ENCODE data around the gene TNIP1. TPM values are rescaled to one million over a fixed set of nuclear protein-coding genes. Genes with fewer than 3 reads are reported as not detected.

The TNIP1 gene
- total RNA-seq, 1 donor from 2014 or later: 213 TPM

DNA sequence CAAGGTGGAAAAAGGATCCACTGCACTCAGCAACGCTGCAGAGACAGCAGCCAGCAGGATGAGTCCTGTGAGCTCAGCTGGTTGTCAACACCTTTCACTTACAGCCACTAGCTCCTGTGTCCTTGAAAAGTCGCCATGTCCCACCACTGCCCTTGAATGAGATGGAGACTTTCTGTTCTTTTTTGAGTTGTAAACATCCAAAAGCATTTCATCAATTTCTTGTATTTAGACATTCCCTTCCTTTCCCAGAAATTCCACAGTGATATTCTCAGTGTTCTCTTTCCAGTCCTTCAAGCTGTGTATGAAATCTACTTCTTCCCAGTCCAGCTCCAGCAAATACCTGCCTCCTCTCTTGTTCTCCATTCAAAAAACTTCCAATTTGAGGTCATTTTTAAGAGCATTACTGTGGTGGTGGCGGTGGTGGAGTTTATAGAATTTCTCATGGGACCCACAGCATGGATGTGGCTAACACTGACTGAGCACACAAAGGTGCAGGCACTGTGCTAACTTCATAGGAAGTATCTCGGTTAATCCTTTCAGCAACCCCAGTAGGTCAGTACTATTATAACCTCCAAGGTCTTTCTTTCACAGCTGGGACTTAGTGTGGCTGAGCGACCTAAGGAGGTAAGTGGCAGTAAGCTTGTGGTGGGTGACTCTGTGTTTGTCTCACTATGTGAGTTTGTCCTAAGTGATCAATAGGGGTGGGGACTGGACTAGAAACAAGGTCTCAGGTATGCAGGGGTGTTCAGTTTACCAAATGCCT is 75.5 kb downstream of the TNIP1 start:
- DNase-seq (ENCODE audit: low read depth): peak; percentile 35

DNA sequence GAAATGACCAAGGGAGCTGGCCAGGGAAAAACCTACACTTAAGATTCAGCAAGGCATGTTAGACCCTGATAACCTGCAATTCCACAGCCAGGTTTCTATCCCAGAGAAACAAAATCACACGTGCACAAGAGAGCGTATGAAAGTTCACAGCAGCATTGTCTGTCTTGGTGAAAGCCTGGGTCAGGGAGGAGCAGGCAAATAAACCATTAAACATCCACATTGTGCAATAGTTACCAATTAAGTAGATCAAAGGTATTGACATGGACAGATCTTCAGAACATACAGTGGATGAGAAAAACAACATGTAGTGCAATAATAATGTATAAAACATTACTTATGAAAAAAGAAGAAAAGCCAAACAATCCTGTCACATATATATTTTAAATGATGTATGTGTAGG is 76.3 kb downstream of the TNIP1 start:
- DNase-seq (ENCODE audit: low read depth): no peak

DNA sequence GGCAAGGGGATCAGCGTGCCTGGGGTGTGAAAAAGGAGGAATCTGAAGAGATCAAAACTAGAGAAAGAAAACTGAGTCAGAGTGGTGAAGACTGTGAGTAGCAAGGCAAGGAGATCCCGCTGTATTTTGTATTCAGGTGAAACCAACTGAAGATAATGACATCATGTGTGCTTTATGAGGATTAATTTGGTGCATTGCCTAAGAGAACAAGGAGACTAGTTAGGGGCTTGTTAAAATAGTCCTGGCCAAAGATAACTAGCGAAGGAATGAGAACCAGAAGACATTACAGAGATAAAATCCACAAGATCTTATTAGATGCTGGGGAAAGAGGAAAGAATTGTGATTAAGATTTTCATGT is 77.4 kb downstream of the TNIP1 start:
- no peak for DNase-seq (ENCODE audit: low read depth)

DNA sequence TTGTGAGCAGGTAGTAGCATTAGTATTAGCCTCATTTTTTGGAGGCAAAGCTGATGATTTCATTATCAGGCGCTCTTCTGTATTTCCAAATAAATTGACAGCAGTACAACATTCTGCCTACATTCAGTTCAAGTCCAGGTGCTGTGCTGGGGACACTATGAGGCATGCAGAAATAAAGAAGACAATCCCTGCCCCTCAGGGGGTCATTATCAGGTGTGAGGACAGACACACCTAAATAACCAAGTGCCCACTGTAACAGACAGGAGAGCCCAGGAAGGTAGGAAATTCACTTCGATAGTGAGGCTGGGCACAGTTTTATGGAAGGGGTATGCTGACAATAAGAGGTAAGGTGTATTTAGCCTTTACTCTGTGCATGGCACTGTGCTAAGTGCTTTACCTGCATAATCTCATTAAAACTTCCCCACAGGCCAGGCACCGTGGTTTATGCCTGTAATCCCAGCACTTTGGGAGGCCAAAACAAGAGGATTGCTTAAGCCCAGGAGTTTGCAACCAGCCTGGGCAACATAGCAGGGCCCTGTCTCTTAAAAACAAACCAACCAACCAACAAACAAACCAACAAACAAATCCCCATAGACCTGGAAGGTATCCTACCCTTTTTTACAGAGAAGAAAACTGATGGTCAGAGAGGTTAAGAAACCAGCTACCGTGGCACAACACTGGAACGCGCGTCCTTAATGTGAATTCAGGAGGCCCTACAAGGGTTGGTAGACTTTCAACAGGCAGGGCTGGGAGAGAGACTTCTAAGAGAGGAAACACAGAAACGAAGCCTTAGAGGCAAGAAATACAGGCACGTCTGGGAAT is 77.9 kb downstream of the TNIP1 start:
- DNase-seq (ENCODE audit: low read depth): no peak

DNA sequence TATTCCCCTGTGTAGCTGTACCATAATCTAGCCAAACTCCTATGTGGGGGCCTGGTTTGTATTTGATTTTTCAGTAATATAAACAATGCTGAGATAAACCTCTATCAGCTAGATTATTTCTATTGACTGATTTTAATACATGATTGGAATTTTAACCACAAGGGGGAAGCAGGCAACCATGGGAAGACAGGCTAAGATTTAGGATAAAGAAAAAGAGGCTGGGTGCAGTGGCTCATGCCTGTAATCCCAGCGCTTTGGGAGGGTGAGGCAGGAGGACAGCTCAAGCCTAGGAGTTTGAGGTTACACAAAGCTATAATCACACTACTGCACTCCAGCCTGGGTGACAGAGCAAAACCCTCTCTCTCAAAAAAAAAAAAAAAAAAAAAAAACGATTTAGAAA is 78.6 kb downstream of the TNIP1 start:
- peak; percentile 52 for DNase-seq (ENCODE audit: low read depth)

DNA sequence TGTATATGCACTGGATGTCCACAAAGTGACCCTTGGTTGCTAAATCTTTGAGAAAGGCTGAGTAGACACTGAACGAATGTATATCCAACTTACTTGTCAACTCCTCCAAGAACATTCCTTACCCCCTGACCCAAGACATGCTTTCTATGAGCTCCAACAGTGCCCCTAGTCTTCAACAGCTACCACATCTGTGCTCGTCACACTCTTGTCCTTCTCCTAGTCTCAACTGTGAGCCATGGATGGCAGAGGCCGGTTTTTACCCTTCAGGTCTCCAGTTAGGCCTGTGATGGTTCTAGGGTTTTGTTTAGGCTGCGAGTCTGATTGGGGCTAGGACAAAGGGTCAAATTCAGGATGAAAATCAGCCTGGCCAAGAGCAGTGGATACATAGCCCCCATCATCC is 79.4 kb downstream of the TNIP1 start:
- DNase-seq (ENCODE audit: low read depth): no peak

DNA sequence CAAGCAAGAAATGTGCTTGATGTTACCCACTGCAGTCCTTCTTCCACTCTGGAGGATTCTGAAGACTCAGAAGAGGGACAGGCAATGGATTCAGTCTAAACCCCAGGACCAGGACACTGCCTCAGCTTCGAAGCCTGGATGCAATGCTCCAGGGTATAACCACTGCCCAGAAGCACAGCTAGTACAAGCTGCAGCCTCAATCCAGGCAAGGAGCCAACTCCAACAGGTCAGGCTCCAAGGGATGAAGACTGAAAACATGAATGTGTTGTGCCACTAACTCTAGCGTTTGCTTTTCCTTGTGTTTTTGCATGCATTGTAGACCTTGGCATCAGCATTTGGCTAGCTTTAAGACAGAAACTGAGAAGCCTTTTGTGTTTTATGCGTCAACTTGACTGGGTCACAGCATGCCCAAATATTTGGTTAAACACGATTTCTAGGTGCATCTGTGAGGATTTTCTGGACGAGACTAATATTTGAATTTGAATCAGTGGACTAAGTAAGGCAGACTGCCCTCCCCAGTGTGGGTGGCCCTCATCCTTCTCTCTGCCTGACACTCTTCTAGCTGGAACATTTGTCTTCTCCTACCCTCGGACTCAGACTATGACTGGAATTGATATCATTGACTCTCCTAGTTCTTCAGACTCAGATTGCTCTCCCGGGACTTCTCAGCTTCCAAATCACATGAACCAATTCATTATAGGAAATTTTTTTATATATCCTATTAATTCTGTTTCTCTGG is 81.0 kb downstream of the TNIP1 start:
- peak; percentile 59 for DNase-seq (ENCODE audit: low read depth)

DNA sequence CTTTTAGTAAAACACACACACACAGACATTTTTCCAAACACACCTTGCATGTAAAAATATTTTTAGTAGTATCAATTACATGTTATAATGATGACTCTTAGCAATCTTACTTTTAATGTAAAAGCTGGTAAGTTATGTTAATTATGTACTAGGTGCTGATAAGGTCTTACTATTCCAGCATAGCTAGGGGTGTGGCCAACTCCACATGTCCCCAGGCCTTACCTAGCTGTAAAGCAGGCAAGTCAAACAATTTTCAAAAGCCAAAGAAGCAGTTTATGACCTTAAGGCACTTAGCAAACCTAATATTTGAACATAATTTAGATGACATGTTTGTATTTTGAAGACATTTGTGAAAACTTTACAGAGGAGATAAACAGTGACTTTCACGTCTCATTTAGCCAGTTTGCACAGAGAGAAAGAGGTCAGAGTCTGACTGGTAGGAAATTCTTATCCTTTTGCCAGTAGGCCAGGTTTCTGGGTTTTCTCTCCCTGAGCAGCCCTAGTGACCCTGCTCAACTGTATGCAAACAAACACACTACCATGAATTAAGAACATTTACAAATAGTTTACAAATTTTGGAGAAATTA is 86.9 kb downstream of the TNIP1 start:
- no peak for DNase-seq (ENCODE audit: low read depth)

DNA sequence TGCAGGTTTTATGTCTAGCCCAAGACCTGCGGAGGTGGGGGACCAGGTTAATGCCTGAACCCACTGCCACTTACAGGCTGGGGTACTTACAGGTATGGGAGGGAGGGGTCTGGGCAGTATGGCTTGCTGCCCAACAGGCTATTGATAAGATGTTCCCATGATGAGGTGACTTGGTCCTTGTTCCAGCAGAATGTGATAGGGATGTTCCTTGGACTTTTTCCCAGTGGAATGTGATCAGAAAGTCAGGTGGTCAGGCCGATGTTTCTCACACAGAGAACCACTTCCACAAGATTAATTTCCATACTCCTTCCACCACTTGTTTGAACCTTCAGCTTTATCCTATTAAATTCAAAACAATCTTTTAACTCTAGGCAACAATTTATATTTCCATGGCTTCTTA is 87.4 kb downstream of the TNIP1 start:
- no peak for DNase-seq (ENCODE audit: low read depth)

DNA sequence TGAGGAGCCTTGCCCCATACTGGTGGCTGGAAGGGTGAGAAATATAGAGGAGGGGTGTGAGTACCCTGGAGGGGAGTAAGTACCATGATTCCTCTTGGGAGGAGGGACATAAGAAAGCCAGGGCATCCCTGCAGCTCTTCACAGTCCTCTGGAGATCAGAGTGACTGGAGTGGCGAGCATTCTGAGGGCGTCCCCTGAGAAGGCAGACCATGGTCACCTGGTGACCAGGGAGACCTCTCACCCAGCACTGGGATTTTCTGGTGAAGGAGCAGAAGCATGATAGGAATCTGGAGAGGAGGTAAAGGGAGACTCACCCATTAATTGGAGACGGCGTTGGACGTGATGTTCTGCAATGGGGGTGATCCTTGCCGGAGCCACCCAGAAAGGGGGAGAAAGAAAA is 88.1 kb downstream of the TNIP1 start:
- no peak for DNase-seq (ENCODE audit: low read depth)

DNA sequence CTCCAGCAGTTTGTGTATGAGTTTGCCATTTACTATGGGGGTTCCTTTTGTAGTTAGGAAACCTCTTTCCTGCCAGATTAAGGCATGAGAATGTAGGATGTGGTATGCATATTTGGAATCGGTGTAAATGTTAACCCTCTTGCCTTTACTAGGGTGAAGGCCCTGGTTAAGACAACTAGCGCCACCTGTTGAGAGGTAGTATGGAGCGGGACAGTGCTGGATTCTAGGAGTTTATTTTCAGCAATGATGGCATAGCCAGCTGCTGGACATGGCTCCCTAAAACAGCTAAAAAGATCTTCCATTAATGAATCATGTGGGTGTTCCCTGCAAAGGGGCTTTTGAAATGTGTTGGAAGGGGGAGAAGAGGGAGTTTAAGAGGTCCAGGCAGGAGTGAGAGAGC is 91.1 kb downstream of the TNIP1 start:
- peak; percentile 54 for DNase-seq (ENCODE audit: low read depth)

DNA sequence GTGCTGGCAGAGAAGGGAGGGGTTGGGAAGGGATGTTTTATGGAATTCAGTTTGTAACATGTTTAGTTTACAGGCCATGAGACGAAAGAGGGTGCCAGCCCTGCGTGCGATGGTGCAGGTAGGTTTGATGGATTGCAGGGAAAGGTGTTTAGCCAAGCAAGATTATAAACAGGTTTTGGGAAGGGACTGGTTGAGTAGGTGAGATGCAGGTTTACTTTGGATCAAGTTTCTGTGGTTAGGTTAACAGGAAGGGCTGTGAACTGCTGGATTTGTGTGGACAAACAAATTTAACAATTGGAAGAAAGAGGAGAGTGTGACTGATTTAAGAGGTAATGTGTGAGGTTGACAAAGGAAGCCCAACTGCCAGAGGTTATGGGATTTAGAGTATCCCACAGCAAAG is 93.1 kb downstream of the TNIP1 start:
- DNase-seq (ENCODE audit: low read depth): no peak

Other genes with a start within 250 kb of the TNIP1 start
- gene IRGM, start 234.5 kb downstream of the TNIP1 start, total RNA-seq: 0.16 TPM in 1 of 2 replicates, not detected in the other
- gene ZNF300, start 176.1 kb downstream of the TNIP1 start, total RNA-seq: 3.3 TPM in 2 replicates
- 3.7 and 5.6 TPM in 2 replicates for gene GPX3, start 60.4 kb downstream of the TNIP1 start, total RNA-seq
- gene ANXA6, start 76.7 kb upstream of the TNIP1 start, total RNA-seq: 591 and 661 TPM in 2 replicates
- 3.2 and 3.4 TPM in 2 replicates for gene CCDC69, start 143.1 kb upstream of the TNIP1 start, total RNA-seq
- 17.0 and 17.5 TPM in 2 replicates for gene GM2A, start 172.2 kb upstream of the TNIP1 start, total RNA-seq
- gene SLC36A3, start 222.7 kb upstream of the TNIP1 start, total RNA-seq: not detected in 2 replicates